NB4 (cell line): ENCODE results near the gene NDUFAF3.

Experiments used
- DNase-seq: peaks from one replicate; pipeline ENCODE4 v3.0.0; 2010; ENCODE audit warnings: low read depth
- H3K4me3 ChIP-seq: one replicate; pipeline ENCODE4 v1.5.1; 2011; ENCODE audit warnings: mild to moderate bottlenecking, low read depth, low read length, moderate library complexity
- MYC ChIP-seq: IDR thresholded peaks from 2 replicates; pipeline ENCODE4 v1.6.1; 2011; ENCODE audit warnings: low read depth, low read length
- POLR2A ChIP-seq: IDR thresholded peaks from 2 replicates; pipeline ENCODE4 v1.6.1; 2011; ENCODE audit warnings: mild to moderate bottlenecking; ENCODE audit not compliant: insufficient read length; ENCODE audit errors: extremely low read depth
- TF ChIP-seq, protein P1 (sequence below): IDR thresholded peaks from one replicate; pipeline ENCODE4 v1.5.1; 2012; ENCODE audit warnings: low read depth, low read length
- TF ChIP-seq, protein P2 (sequence below): IDR thresholded peaks from 2 replicates; pipeline ENCODE4 v1.6.1; 2011; ENCODE audit warnings: low read depth, low read length

The NDUFAF3 gene

GRCh38 chr3:49009396-49009795 lies 12.5 kb upstream of the NDUFAF3 start:
- no peak for DNase-seq
- TF ChIP-seq MYC: no peak
- TF ChIP-seq, protein P1, sequence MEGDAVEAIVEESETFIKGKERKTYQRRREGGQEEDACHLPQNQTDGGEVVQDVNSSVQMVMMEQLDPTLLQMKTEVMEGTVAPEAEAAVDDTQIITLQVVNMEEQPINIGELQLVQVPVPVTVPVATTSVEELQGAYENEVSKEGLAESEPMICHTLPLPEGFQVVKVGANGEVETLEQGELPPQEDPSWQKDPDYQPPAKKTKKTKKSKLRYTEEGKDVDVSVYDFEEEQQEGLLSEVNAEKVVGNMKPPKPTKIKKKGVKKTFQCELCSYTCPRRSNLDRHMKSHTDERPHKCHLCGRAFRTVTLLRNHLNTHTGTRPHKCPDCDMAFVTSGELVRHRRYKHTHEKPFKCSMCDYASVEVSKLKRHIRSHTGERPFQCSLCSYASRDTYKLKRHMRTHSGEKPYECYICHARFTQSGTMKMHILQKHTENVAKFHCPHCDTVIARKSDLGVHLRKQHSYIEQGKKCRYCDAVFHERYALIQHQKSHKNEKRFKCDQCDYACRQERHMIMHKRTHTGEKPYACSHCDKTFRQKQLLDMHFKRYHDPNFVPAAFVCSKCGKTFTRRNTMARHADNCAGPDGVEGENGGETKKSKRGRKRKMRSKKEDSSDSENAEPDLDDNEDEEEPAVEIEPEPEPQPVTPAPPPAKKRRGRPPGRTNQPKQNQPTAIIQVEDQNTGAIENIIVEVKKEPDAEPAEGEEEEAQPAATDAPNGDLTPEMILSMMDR: no peak
- no peak overlapping the region for H3K4me3 ChIP-seq

DNA sequence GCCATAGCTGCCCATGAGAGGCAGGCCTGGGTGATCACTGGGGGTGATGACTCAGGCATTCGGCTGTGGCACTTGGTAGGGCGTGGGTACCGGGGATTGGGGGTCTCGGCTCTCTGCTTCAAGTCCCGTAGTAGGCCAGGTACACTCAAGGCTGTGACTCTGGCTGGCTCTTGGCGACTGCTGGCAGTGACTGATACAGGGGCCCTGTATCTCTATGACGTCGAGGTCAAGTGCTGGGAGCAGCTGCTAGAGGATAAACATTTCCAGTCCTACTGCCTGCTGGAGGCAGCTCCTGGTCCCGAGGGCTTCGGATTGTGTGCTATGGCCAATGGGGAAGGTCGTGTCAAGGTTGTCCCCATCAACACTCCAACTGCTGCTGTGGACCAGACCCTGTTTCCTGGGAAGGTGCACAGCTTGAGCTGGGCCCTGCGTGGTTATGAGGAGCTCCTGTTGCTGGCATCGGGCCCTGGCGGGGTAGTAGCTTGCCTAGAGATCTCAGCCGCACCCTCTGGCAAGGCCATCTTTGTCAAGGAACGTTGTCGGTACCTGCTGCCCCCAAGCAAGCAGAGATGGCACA lies 9.4 kb upstream of the NDUFAF3 start:
- DNase-seq: no peak
- no peak overlapping the region for H3K4me3 ChIP-seq
- no peak for TF ChIP-seq MYC
- TF ChIP-seq, protein P2, sequence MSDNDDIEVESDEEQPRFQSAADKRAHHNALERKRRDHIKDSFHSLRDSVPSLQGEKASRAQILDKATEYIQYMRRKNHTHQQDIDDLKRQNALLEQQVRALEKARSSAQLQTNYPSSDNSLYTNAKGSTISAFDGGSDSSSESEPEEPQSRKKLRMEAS: no peak

DNA sequence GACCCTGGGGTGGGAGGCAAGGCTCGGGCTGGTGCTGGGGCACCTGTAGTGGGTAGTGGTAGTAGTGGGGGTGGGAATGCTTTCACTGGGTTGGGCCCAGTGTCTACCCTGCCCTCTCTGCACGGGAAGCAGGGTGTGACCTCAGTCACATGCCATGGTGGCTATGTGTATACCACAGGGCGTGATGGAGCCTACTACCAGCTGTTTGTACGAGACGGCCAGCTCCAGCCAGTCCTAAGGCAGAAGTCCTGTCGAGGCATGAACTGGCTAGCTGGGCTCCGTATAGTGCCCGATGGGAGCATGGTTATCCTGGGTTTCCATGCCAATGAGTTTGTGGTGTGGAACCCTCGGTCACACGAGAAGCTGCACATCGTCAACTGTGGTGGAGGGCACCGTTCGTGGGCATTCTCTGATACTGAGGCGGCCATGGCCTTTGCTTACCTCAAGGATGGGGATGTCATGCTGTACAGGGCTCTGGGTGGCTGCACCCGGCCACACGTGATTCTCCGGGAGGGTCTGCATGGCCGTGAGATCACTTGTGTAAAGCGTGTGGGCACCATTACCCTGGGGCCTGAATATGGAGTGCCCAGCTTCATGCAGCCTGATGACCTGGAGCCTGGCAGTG lies 8.7 kb upstream of the NDUFAF3 start:
- TF ChIP-seq POLR2A (no peak), MYC (no peak)
- TF ChIP-seq, protein P1: no peak
- TF ChIP-seq, protein P2: no peak
- no peak overlapping the region for H3K4me3 ChIP-seq
- no peak for DNase-seq

GRCh38 chr3:49013738-49014660 lies 7.9 kb upstream of the NDUFAF3 start:
- no peak overlapping the region for H3K4me3 ChIP-seq
- TF ChIP-seq, protein P1: peak; percentile 77
- no peak for TF ChIP-seq POLR2A
- TF ChIP-seq, protein P2: no peak
- TF ChIP-seq MYC: no peak
- peak; percentile 66 for DNase-seq

GRCh38 chr3:49015072-49015471 lies 6.8 kb upstream of the NDUFAF3 start:
- DNase-seq: no peak

More at GRCh38 chr3:49015072-49015471, 6.8 kb upstream of the NDUFAF3 start:
- no peak overlapping the region for H3K4me3 ChIP-seq
- TF ChIP-seq MYC (no peak), POLR2A (no peak)
- TF ChIP-seq, protein P2: no peak
- TF ChIP-seq, protein P1: no peak
